Tibial artery (tissue), 4 donors: ENCODE measurements around the gene FGD4.
A peak's percentile ranks its signal among the peaks of the same experiment; 100 is the strongest.

Experiments
- DNase-seq, 2 donors: peaks; one replicate each; pipeline ENCODE4 v3.0.0-alpha.2; 2019
- H3K27ac ChIP-seq, 2 donors: fragments of 200-600 bp; sonication (generic) in 1 of 2; 1 replicate in 1 of 2; 2 replicates in 1 of 2; pipeline ENCODE4 v1.5.1; 2018 to 2019; ENCODE audit warnings: mild to moderate bottlenecking in 1 of 2
- H3K27me3 ChIP-seq, 2 donors: fragments of 200-600 bp; sonication (generic) in 1 of 2; one replicate each; pipeline versions ENCODE4 v1.5.1 to v1.6.0; 2016 to 2019
- H3K36me3 ChIP-seq, 3 donors: fragments of 200-600 bp; sonication (generic) in 2 of 3; one replicate each; pipeline ENCODE4 v1.5.1; 2016 to 2019; ENCODE audit warnings: mild to moderate bottlenecking in 2 of 3
- H3K4me1 ChIP-seq, 4 donors: fragments of 200-600 bp; sonication (generic) in 2 of 4; 1 replicate in 3 of 4; 2 replicates in 1 of 4; pipeline ENCODE4 v1.5.1; 2016 to 2019
- H3K4me3 ChIP-seq, 2 donors: fragments of 200-600 bp; sonication (generic) in 1 of 2; 1 replicate in 1 of 2; 2 replicates in 1 of 2; pipeline ENCODE4 v1.5.1; 2018 to 2019; ENCODE audit warnings: mild to moderate bottlenecking in 2 of 2
- H3K9me3 ChIP-seq, 3 donors: fragments of 200-600 bp; sonication (generic) in 1 of 3; one replicate each; pipeline ENCODE4 v1.5.1; 2016 to 2019
- CTCF ChIP-seq, 2 experiments: fragments of 200-600 bp in 1 of 2; fragments of 450-650 bp in 1 of 2; IDR thresholded peaks; one replicate each; pipeline ENCODE4 v1.5.1; 2017 to 2019; ENCODE audit warnings: antibody characterized with exemption in 2 of 2, mild to moderate bottlenecking in 1 of 2, moderate library complexity in 1 of 2
- intact Hi-C: fragments of 100-400 bp; cut with DNase I; formaldehyde crosslinking; loops from one replicate; pipeline ENCODE4 v1.15.0; 2023; ENCODE audit warnings: low total_unique reads

Gene FGD4

DNA sequence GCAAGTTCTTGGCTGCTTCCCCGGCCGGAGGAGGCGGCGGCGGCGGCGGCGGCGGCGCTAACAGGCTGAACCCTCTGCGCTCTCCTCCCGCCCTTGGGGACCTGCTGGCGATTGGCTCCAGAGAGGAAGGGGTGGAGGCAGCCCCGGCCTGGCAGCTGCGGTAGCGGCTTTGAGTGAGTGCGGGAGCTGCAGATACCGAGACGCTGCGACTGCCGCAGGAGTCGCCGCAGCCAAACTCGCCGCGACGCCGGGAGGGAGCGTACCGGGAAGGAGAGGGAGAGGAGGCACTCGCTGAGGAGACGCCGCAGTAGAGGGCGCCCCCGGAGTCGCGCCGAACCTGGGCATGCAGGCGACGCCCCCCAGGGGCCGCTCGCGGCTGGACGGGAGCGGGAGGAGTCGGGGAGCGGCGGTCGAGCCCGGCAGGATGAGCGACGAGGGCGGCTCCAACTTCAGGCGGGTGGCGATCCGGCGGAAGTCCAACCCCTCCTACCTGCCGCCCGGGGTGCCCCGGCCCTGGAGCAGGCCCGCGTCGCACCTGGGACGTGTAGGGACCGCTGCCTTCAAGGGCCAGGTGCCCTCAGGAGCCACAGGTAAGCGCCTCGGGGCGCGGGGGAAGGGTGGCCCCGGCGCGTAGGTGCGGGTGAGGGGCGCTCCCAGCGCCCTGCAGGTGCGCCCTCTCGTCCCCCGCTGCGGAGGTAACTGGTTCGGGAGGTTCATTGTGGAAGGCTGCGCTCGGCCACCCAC lies at the start of gene FGD4:
Gene FGD4 (plus strand): TSS at position 189 of the 744 bp plus-strand sequence.
- Histone ChIP-seq H3K4me3 (peak within 1 kb of the TSS; percentile 79 to 88), H3K36me3 (no peaks in the 10 kb centered on the region), H3K4me1 (peaks cover 0 to 24% (median 14%) of the 10 kb centered on the region in 4 donors), H3K27me3 (no peaks in the 10 kb centered on the region), H3K9me3 (no peaks in the 10 kb centered on the region), H3K27ac (peak within 1 kb of the TSS; percentile 65 to 77)
- DNase-seq: peak; percentile 86 to 95
- intact Hi-C loops: no loop called here
- peak; percentile 22 to 29 for TF ChIP-seq CTCF (IDR thresholded peaks at IDR 0.05)

GRCh38 chr12:32353540-32353939 lies 45.8 kb upstream of the FGD4 start:
- no peak for TF ChIP-seq CTCF (IDR thresholded peaks at IDR 0.05)
- intact Hi-C loops: no loop called here
- Histone ChIP-seq H3K4me3 (no peak overlapping the region), H3K27ac (no peak overlapping the region), H3K36me3 (peaks cover 0 to 7% (median 0%) of the 10 kb centered on the region in 3 donors), H3K9me3 (no peaks in the 10 kb centered on the region), H3K27me3 (no peaks in the 10 kb centered on the region), H3K4me1 (no peaks in the 10 kb centered on the region)
- DNase-seq: no peak

- H3K9me3 ChIP-seq: no peaks in the 10 kb centered on the region
- H3K4me3 ChIP-seq: no peak overlapping the region
- no peaks in the 10 kb centered on the region for H3K27me3 ChIP-seq
- H3K36me3 ChIP-seq: peaks cover 0 to 7% (median 0%) of the 10 kb centered on the region in 3 donors
- H3K27ac ChIP-seq: no peak overlapping the region
- no peak for TF ChIP-seq CTCF (IDR thresholded peaks at IDR 0.05)
- DNase-seq: no peak
- intact Hi-C loops: no loop called here
- no peaks in the 10 kb centered on the region for H3K4me1 ChIP-seq
Measured at GRCh38 chr12:32357601-32358249, 41.6 kb upstream of the FGD4 start.

- Histone ChIP-seq H3K27me3 (no peaks in the 10 kb centered on the region), H3K36me3 (peaks cover 0 to 6% (median 0%) of the 10 kb centered on the region in 3 donors), H3K9me3 (no peaks in the 10 kb centered on the region), H3K27ac (no peak overlapping the region), H3K4me3 (no peak overlapping the region), H3K4me1 (no peaks in the 10 kb centered on the region)
- no peak for DNase-seq
- intact Hi-C loops: no loop called here
- TF ChIP-seq CTCF (IDR thresholded peaks at IDR 0.05): no peak
Measured at GRCh38 chr12:32360956-32361355, 38.4 kb upstream of the FGD4 start.

- intact Hi-C loops: no loop called here
- no peak for TF ChIP-seq CTCF (IDR thresholded peaks at IDR 0.05)
- H3K4me1 ChIP-seq: no peaks in the 10 kb centered on the region
- no peaks in the 10 kb centered on the region for H3K27me3 ChIP-seq
- no peaks in the 10 kb centered on the region for H3K9me3 ChIP-seq
- H3K36me3 ChIP-seq: peaks cover 0 to 4% (median 0%) of the 10 kb centered on the region in 3 donors
- H3K4me3 ChIP-seq: no peak overlapping the region
- no peak for DNase-seq
- no peak overlapping the region for H3K27ac ChIP-seq
Measured at GRCh38 chr12:32362892-32363291, 36.5 kb upstream of the FGD4 start.
